Hematopoietic multipotent progenitor cell treated with erythropoietin and hydrocortisone succinate and interleukin-3 and kit ligand, for 8 days (in vitro differentiated cells): ENCODE results near the gene PEX26.
A peak's percentile ranks its signal among the peaks of the same experiment; 100 is the strongest.
"Not testable (repeated sequence)": the region's sequence is repeated elsewhere in the genome, so short reads cannot be mapped to it uniquely, and the experiment has no call there.

Source experiments
- DNase-seq: peaks from one replicate; pipeline ENCODE4 v3.0.0-alpha.2; 2015

Gene PEX26

DNA sequence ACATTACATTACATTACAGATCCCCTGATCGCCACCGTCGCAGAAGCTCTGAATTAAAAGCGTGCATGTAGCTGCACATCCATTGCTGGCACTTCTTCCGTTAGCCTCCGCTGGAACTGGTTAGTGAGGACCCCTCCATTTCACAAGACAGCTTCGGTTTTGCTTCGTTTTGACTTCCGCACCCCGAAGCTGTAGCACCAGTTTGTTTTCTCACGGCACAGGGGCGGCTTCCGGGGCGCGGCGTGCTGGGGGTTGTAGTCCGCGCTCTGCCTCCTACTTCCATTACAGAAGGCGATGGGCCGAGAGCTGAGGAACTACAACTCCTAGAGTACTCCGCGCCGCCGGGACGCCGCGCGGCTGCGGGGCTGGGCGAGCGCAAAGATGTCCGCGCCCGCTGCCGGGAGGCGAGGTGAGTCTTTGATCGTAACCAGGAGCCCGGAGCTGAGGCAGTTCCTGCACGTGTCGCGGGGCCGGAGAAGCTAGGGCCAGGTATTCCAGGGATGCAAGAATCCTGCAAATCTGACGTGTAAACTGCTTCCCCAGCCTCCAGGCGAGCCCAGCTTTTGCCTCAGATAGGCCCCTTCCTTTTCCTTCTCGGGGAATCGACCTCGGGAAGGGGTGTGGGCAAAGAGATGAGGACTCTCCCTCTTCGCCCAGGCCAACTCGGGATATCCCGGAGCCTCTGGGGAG lies at the start of gene PEX26:
Gene PEX26, plus strand, starts transcription at position 352 of the 690 bp plus-strand sequence. CDS start 387 bp downstream, outside the sequence.
- peak; percentile 96 for DNase-seq

DNA sequence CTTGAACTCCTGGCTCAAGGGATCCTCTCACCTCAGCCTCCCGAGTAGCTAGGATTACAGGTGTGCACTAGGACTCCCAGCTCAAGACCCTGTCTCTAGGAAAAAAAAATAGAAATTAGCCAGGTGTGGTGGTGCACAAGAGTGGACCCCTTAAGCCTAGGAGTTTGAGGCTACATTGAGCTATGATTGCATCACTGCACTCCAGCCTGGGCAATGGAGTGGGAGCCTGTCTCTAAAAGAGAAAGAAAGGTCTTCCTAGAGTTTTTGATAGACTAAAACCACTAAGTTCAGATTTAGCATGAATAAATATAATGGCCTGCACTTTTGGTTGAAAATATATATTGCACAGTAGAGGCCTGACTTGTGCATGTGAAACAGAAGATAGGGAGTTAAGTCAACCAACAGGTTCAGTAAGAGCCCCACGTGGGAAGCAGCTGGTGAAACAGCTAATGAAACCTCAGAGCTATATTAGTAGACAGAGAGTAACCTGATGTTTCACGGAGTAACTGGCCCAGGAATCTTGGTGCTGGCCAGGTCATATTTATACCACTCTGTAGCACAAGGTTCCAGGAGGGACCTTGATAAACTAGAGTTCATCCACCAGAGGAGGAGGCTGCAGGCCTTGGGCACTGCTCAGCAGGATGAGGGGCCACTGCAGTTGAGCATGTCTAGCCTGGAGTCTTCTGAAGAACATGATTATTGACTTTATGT lies 48.8 kb upstream of the PEX26 start:
- no peak for DNase-seq

DNA sequence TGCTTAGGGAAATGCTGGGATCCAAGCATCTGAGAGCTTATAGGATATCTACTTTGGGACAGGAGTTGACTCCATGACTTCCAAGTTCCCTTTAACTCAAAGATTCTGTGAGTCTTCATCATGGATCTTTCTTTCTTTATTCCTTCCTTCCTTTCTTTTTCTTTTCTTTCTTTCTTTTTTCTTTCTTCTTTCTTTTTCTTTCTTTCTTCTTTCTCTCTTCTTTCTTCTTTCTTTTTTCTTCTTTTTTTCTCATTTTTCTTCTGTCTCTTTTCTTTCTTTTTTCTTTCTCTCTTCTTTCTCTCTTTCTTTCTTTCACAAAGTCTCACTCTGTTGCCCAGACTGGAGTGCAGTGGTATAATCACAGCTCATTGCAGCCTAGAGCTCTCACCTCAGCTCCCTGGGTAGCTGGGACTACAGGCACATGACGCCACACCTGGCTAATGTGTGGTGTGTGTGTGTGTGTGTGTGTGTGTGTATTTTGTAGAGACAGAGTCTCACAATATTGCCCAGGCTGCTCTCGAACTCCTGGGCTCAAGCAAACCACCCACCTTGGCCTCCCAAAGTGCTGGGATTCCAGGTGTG lies 48.0 kb upstream of the PEX26 start:
- no peak for DNase-seq

DNA sequence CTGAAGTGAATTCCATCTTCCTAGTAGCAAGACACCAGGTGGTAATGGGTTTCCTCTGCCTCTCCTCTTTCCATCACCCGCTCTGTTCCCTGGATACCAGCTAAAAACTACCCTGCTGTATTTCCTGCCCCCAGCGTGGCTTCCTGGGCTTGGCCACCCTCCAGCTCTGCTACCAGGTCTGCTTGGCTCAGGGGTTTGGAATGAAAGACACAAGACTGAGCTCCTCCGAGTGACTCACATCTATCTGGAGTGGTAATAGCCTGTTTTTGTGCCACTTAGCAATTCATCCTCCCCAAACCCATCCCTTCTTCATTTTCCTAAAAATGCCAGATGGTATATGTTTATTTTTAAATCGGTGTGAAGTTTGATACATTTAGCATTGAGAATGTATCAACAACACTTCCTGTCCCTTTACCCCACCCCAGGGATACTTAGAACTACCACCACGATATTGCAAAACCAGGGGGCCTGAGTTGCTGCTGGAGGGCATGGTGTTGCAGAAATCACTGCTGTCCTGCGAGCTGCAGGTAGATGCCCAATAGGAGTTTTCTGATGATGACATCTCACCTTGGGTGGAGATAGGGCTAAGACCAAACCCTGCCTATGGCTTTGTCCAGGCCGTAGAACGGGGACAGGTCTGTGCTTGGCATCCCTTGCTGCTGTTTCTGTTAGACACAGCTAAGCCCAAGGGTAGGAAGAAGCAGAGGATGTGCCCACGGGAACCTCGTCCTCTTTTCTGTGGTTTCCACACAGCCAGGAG lies 45.9 kb upstream of the PEX26 start:
- no peak for DNase-seq

DNA sequence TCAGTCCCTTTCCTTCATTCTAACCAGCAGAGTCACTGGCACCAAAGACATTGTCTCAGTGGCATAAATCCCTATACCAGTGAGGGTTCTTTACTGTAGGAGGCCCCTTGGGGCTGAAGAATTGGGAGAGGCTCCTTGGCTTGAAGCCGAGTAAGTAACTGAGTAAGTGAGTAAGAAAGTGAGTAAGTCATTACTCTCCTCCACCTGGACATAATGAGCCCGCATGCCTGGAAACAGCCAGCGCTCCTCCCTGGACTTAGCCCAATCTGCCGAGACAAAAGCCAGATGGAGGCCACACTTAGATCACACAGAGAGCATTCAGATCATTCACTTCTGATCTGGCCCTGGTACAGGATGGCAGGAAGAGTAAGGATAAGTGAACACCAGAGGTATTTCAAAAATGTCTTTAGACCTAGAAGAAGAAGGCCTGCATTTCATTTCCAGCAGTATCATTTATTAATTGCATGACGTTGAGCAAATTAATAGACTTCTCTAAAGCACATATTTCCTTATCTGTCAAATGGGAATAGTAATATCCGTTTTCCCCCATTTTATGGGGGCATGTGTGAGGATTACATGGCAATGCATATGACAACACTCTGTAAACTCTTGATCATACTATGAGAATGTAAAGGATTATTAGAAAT lies 45.2 kb upstream of the PEX26 start:
- DNase-seq, result no peak

DNA sequence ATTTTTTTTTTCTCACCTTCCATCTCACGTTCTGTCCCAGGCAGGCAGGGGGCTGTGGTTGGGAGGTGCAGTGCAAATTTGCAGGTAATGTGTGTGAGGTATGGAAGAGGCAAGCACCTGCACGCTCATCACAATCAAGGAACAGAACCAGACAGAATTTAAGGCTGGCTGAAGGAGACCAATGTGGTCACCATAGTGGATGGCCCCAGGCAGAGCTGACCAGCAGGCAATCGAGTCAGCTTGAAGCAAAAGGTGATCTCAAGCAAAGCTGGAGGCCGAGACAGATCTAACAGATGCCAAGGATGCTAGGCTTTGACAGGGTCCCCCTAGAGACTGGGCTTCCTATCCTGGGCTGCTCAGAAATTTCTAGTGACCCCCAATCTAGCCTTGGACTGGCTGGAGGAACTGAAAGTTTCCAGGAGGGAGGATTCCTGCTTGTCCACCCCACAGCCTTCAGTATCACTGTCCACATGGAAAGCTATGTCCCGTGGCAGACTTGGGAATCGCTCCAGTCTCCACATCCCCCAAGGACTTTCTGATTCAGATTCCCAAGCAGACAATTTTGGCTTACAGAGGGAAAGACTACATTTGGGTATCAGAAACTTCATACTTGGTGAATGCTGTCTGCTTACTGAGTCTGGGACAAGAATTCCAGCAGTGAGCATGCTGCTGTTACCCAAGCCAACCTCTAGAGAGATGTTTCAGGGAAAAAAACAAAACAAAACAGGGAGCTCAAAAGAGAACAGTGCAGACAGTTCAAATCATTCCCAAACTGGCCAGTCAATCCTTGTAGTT lies 44.4 kb upstream of the PEX26 start:
- DNase-seq, result no peak

DNA sequence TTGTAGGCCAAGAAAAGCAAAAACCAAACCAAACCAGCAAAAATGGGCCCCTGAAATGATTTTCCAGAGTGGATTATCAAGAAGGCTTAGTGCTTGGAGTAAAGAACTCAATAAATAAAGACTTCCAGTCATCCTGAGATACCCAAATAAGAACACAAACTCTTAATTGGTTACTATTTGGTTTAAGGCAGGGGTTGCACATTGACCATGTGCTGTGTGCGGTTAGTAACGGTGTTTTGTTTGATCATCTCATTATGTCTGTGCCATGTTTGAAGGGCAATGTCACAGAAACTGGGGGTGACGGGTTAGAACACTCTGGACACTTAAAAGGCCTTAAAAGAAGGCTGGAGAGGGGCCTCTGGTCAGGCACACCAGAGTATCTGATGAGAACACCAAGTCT lies 43.7 kb upstream of the PEX26 start:
- DNase-seq, result no peak

DNA sequence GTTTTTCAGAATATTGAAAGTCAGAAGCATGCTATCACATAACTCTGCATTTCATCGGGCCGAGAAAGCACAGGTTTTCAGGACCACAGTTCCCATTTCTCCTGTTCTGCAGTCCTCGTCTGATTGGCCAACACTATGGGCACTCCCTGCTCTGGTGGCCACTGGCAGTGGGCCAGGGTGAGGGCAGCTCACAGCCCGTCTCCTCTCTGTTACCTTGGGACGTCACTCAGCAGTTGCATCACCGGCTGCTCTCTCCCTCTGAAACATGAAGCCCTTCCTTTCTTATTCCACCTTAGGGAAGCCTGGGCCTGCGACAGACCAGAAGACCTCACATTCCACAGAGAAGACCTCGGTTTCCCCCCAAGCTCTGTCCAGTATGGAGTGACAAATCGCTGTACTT lies 42.0 kb upstream of the PEX26 start:
- DNase-seq, result no peak

DNA sequence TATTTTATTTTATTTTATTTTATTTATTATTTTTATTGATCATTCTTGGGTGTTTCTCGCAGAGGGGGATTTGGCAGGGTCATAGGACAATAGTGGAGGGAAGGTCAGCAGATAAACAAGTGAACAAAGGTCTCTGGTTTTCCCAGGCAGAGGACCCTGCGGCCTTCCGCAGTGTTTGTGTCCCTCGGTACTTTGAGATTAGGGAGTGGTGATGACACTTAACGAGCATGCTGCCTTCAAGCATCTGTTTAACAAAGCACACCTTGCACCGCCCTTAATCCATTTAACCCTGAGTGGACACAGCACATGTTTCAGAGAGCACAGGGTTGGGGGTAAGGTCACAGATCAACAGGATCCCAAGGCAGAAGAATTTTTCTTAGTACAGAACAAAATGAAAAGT lies 36.9 kb upstream of the PEX26 start:
- DNase-seq, result not testable (repeated sequence)

DNA sequence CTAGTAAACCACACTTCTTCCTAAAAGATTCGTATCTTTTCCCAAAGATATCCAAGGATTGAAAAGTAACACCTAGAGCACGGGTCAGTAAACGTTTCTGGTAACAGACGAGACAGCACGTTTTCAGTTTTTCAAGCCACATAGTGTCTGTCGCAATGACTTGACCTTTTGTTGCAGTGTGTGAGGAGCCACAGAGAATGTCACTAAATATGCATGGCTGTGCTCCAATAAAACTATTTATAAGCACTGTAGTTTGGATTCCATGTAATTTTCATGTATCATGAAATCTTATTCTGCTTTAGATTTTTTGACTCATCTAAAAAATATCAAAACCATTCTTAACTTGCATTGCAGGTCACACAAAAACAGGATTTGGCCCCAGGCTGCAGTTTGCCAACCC lies 35.1 kb upstream of the PEX26 start:
- no peak for DNase-seq

DNA sequence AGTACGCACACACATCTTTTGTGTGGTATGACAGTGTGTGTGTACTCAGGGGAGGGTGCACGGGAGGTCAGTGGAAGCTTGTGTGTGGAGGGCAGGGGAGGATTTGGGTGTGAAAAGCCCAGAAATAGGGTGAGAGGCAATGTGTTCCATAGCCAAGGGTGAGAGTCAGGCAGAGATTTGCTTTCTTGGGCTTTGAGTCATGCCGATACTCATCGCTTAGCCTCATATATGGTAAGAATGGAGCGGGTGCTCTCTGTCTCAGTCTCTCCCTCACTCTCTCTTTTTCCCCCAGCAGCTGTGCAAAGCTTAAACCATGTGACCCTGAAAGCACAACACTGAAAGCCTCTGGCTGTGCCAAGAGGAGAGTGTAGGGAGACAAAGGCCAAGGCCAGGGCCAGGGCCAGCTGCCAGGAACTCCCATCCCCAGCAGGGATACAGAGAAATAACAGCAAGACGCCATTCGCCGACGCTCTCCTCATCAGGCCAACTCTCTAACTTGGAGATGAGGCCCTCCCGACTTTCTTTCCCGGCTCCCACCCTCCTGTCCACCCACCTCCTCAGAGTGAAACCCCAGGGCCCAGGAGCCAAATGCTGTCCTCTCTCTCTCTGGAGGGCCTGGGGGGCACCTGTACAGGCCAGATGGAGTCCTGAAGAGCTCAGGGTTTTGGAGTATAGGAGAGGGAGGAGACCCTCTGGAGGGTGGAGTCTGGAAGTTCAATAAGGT lies 33.1 kb upstream of the PEX26 start:
- DNase-seq, result no peak

DNA sequence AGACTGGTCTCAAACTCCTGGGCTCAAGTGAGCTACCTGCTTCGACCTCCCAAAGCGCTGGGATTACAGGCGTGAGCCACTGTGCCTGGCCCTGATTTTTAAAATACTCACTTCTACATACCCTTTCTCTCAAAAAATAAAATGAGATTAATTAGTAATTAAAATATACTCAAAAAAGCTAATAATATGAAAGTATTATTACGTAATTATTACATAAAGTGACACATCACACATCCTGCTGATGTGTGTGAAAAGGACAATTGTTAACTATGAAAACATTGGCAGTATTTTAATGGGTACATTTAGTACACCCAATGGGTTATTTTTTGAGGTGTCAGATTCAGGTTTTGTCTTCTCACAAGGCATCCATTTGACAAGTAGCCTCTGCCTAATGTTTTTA lies 32.0 kb upstream of the PEX26 start:
- no peak for DNase-seq

DNA sequence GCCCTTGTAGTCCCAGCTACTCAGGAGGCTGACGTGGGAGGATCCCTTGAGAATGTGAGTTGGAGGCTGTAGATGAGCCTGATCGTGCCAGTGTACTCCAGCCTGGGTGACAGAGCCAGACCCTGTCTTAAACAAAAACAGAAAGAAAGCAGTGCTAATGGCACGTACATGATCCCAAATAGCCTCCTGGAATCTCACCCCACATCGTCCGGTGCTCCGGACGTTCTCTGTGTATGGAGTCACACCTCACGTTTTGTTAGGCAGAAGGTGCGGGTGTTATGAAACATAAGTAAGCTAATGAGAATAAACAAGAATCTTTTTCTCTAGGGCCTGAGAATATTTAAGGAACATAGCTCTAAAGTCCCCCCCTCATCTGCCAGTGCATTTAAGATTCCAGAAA lies 29.7 kb upstream of the PEX26 start:
- no peak for DNase-seq

DNA sequence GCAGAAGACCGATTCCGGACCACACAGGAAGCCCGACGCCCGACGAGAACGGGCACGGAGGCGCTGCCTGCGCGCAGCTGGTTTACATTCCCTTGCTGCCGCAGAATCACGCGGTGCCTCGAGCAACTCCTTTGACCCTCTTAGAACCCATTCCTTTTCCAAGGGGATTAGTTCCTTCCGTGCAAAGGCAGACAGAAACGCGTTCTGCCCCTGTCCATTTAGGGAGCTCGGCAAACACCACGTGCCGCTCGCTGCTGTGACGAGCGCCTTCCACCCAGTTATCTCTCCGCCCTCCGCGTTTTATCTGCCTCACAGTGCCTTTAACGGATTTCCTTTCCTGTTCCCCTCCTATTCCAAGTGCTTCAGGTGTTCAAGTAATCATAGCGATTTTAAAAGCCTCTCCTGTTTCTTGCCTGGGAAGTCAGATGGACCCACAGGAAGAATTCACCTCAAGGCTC lies 29.3 kb upstream of the PEX26 start:
- DNase-seq, result peak; percentile 8

DNA sequence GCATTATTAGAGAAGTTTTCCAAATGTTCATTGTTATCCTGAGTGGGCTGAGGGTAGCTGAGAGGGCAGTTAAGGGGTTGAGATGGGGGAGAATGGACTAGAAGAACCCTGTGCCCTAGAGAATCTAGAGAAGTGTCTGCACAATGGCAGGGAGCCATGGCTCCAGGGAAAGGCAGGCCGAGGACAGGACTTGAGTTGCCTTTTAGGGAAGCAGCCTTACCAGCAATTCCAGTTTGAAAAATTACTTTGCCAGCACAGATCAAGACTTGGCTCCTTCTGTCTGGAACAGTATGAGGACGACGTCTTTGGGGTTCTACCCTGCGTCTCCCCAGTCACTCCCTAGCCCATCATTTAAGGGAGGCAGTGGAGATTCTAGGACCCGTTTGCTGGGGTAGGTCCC lies 27.7 kb upstream of the PEX26 start:
- DNase-seq, result no peak

DNA sequence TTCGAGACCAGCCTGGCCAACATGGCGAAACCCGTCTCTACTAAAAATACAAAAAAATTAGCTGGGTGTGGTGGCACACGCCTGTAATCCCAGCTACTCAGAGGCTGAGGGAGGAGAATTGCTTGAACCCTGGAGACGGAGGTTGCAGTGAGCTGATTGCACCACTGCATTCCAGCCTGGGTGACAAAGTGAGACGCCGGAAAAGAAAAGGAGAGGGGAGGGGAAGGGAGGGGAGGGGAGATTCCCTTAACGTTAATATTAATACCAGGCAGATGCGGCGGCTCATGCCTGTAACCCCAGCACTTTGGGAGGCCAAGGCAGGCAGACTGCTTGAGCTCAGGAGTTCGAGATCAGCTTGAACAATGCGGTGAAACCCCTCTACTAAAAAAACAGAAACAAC lies 26.7 kb upstream of the PEX26 start:
- not testable (repeated sequence) for DNase-seq

DNA sequence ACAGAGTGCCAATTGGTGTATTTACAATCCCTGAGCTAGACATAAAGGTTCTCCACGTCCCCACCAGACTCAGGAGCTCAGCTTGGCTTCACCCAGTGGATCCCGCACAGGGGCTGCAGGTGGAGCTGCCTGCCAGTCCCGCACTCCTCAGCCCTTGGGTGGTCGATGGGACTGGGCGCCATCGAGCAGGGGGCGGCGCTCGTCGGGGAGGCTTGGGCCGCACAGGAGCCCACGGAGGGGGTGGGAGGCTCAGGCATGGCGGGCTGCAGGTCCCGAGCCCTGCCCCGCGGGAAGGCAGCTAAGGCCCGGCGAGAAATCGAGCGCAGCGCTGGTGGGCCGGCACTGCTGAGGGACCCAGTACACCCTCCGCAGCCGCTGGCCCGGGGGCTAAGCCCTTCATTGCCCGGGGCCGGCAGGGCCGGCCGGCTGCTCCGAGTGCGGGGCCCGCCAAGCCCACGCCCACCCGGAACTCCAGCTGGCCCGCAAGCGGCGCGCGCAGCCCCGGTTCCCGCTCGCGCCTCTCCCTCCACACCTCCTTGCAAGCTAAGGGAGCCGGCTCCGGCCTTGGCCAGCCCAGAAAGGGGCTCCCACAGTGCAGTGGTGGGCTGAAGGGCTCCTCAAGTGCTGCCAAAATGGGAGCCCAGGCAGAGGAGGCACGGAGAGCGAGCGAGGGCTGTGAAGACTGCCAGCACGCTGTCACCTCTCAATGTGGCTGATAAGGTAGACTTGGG lies 24.4 kb upstream of the PEX26 start:
- DNase-seq, result not testable (repeated sequence)

DNA sequence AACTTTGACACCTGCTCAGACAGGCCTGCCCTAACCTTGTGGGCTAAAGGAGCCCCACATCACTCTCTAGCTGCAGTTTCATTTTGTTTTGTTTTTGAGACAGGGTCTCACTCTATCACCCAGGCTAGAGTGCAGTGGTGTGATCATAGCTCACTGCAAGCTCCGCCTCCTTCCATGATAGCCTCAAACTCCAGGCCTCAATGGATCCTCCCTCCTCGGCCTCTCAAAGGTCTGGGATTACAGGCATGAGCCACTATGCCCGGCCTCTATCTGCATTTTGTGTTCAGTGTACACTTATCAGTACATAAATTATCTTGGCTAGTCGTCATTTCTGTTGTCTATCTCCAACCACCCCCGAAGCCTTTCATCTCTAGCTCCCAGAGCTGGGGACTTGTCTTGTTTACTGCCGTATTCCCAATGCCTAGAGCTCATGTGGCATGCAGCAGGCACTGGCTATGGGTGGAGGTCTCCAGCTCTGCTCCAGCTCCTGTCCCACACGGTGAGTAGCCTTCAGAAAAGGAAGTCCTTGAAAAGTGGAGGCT lies 22.1 kb upstream of the PEX26 start:
- DNase-seq, result no peak

DNA sequence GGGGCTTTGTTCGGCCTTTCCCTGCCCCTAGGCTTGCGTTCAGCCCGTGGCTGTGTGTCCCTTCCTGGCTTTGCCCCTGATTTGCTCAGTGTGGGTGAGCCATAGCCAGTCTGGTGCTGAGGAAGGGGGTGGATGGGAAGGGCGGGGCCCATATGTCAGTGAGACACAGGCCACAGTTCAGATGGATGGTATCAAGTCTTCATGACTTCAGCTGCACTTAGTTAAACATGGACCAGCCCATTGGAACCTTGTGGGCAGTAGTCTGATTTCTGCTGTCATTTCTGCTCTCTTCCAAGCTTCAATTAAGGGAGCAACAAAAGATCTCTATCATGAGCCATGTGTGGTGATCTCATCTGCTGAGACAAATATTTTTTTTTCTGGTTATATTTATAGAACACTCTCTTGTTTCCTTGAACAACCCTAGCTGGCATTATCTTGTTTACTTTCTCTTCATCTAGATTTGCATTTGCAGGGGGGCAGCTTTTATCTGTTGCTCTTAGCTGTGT lies 21.6 kb upstream of the PEX26 start:
- DNase-seq, result peak; percentile 46
